GM23338 (cell line): ENCODE data around the gene ROCK2. TPM values are rescaled to one million over a fixed set of nuclear protein-coding genes. Genes with fewer than 3 reads are reported as not detected.

Experiments
- CREB1 ChIP-seq: fragments of 250-450 bp; sonication (Bioruptor Pico); IDR thresholded peaks from 2 replicates; pipeline ENCODE4 v1.5.0; 2020; ENCODE audit warnings: low read depth, mild to moderate bottlenecking, moderate library complexity
- CTCF ChIP-seq, 2 experiments: fragments of 200-600 bp in 1 of 2; sonication (generic) in 1 of 2; conservative IDR thresholded peaks; 2 replicates each; pipeline versions ENCODE4 v1.5.1 to v1.6.1; 2016 to 2017; ENCODE audit warnings: antibody characterized with exemption in 2 of 2, low read depth in 2 of 2, mild to moderate bottlenecking in 2 of 2, moderate library complexity in 1 of 2
- EZH2phosphoT487 ChIP-seq: fragments of 200-600 bp; sonication (generic); IDR thresholded peaks from one replicate; pipeline ENCODE4 v1.8.1; 2018; ENCODE audit warnings: antibody characterized with exemption; ENCODE audit not compliant: unreplicated experiment
- NANOG ChIP-seq: IDR thresholded peaks from 2 replicates; pipeline ENCODE4 v1.6.1; 2016; ENCODE audit warnings: antibody characterized with exemption, borderline replicate concordance
- POLR2AphosphoS5 ChIP-seq: IDR thresholded peaks from 2 replicates; pipeline ENCODE4 v1.6.1; 2016; ENCODE audit warnings: antibody characterized with exemption, low read depth
- REST ChIP-seq: IDR thresholded peaks from one replicate; pipeline ENCODE4 v1.6.1; 2018; ENCODE audit warnings: antibody characterized with exemption; ENCODE audit not compliant: unreplicated experiment
- STAT1 ChIP-seq: IDR thresholded peaks from one replicate; pipeline ENCODE4 v1.6.1; 2016; ENCODE audit warnings: antibody characterized with exemption; ENCODE audit not compliant: unreplicated experiment
- ZNF114 ChIP-seq: fragments of 250-450 bp; sonication (Bioruptor Pico); IDR thresholded peaks from 2 replicates; pipeline ENCODE4 v1.5.0; 2020; ENCODE audit warnings: mild to moderate bottlenecking, moderate library complexity
- ZNF462 ChIP-seq: fragments of 250-450 bp; sonication (Bioruptor Pico); IDR thresholded peaks from 2 replicates; pipeline ENCODE4 v1.5.0; 2020; ENCODE audit warnings: mild to moderate bottlenecking, moderate library complexity
- polyA plus RNA-seq: library from polyadenylated mRNA; unstranded; fragments of >200 nt; fragmentation: Nextera tagmentation; extraction: Ambion mirVana; gene quantifications from 2 replicates; pipeline ENCODE4 v1.2.1, GENCODE V29; 2016
- total RNA-seq: library from RNA; depleted of rRNA; stranded (reverse); fragments of >200 nt; shearing (Covaris generic); gene quantifications from 2 replicates; pipeline ENCODE4 v1.2.3, GENCODE V29; 2014

ROCK2 gene
- total and polyA plus RNA-seq, 2 experiments from 2014 or later: 16.4 to 28.0 TPM

GRCh38 chr2:11352781-11353537 lies 8.5 kb upstream of the ROCK2 start (continued):
- TF ChIP-seq ZNF462 (CRISPR knock-in tag): no peak
- TF ChIP-seq EZH2phosphoT487: no peak
- TF ChIP-seq REST: no peak
- no peak for TF ChIP-seq CTCF (conservative IDR thresholded peaks at IDR 0.05; ENCODE audit: low read depth in 2 of 2)
- TF ChIP-seq CREB1 (CRISPR knock-in tag): no peak
- no peak for TF ChIP-seq STAT1
- TF ChIP-seq NANOG: no peak
- TF ChIP-seq POLR2AphosphoS5: no peak
- TF ChIP-seq ZNF114 (CRISPR knock-in tag): no peak
